Stimulated activated CD8-positive, alpha-beta memory T cell treated with anti-CD3 and anti-CD28 coated beads, Interleukin-7, amount 100 ng/mL, for 48 hours (primary cell): Measurements from ENCODE around the gene VN1R4.
A peak's percentile ranks its signal among the peaks of the same experiment; 100 is the strongest.
"Not testable (repeated sequence)": the region's sequence is repeated elsewhere in the genome, so short reads cannot be mapped to it uniquely, and the experiment has no call there.

ENCODE experiments used
- DNase-seq, 2 donors: peaks; one replicate each; pipeline ENCODE4 v3.0.0-alpha.2; 2020; ENCODE audit warnings: low read depth in 1 of 2; ENCODE audit errors: extremely low read depth in 1 of 2

VN1R4 gene

GRCh38 chr19:53267623-53268022 lies at the start of gene VN1R4:
VN1R4 (minus strand) TSS chr19:53267723; CDS start chr19:53267665, 58 bp downstream.
- not testable (repeated sequence) for DNase-seq

GRCh38 chr19:53311897-53312296 lies 44.4 kb upstream of the VN1R4 start:
- DNase-seq: no peak

GRCh38 chr19:53311044-53311443 lies 43.5 kb upstream of the VN1R4 start:
- DNase-seq: no peak

GRCh38 chr19:53308339-53308811 lies 40.9 kb upstream of the VN1R4 start:
- DNase-seq: no peak

GRCh38 chr19:53301341-53301740 lies 33.8 kb upstream of the VN1R4 start:
- not testable (repeated sequence) for DNase-seq

GRCh38 chr19:53294786-53295441 lies 27.4 kb upstream of the VN1R4 start:
- DNase-seq: no peak

- no peak for DNase-seq
These were observed 23.4 kb upstream of the VN1R4 start for GRCh38 chr19:53290758-53291549.

GRCh38 chr19:53285087-53285486 lies 17.6 kb upstream of the VN1R4 start:
- no peak for DNase-seq

- DNase-seq: not testable (repeated sequence)
These were observed 14.4 kb upstream of the VN1R4 start for GRCh38 chr19:53281947-53282346.

- DNase-seq: no peak
These were observed 8.0 kb upstream of the VN1R4 start for GRCh38 chr19:53275480-53275879.

- DNase-seq: no peak
These were observed 4.5 kb upstream of the VN1R4 start for GRCh38 chr19:53272044-53272443.

- not testable (repeated sequence) for DNase-seq
These were observed 2.3 kb upstream of the VN1R4 start for GRCh38 chr19:53269861-53270260.

GRCh38 chr19:53257715-53258342 lies 9.7 kb downstream of the VN1R4 start, which contains the start of gene VN1R2:
VN1R2 (plus strand) TSS chr19:53258292; CDS start chr19:53258376, 84 bp downstream.
- DNase-seq: not testable (repeated sequence)

GRCh38 chr19:53254411-53255341 lies 12.8 kb downstream of the VN1R4 start, which contains the start of gene ZNF677:
ZNF677 (minus strand) TSS chr19:53254873; CDS start chr19:53251550, 3,323 bp downstream.
- peak; percentile 66 to 72 for DNase-seq

GRCh38 chr19:53246498-53246897 lies 21.0 kb downstream of the VN1R4 start:
- no peak for DNase-seq

GRCh38 chr19:53237114-53237777 lies 30.3 kb downstream of the VN1R4 start:
- DNase-seq: no peak

GRCh38 chr19:53224606-53225005 lies 42.9 kb downstream of the VN1R4 start:
- DNase-seq: no peak

- not testable (repeated sequence) for DNase-seq
These were observed 44.8 kb downstream of the VN1R4 start for GRCh38 chr19:53222716-53223115.
